NCI-H524 (cell line): ENCODE data around the gene RFX2.
"Not testable (repeated sequence)": the region's sequence is repeated elsewhere in the genome, so short reads cannot be mapped to it uniquely, and the experiment has no call there.

Experiments
- DNase-seq, 2 experiments: peaks; one replicate each; lab custom pipeline; 2025; lab: John Stamatoyannopoulos, UW

The RFX2 gene

DNA sequence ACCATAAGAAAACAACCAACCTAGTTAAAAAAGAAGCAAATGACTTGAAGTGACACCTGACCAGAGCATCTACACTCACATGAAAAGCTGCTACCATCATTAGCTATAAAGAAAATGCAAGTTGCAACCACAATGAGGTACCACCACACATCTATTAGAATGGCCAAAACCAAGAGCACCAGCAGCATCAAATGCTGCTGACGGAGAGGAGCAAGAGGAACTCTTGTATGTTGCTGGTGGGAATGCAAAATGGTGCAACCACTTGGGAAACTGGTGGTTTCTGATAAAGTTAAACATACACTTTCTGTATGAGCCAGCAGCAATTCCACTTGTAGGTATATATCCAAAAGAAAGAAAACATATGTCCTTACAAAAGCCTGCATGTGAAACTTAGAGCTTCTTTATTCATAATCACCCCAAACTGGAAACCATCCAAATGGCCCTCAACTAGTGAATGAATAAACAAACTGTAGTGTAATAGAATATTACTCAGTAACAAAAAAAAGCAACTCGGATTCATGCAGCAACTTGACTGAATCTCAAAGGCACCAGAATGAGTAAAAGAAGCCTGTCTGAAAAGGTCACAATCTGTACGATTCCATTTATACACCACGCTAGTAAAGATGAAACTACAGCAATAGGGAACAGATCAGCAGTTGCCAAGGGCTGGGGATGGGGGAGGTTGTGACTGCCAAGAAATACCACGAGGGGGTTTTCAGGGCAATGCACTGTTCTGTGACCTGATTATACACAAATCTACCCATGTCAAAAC lies 71.5 kb downstream of the RFX2 start:
- no peak for DNase-seq

DNA sequence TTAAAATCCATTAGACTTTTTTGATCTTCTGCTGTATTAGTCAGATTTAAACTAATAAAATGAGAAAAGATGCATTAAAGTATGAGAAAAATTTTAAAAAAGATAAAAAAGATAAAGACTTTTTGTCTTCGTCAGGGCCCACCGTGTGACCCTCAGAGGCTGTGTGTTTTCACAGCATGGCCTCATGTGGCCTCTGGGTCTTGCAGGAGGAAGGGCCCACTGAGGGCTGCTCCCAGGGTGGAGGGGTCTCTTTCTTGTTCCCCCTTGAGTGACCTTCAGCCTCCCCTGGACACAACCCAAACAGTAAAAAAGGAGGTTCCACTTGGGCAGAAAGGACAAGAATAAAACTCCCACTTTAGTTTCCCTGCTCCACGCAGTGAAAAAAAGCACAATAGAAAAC lies 75.3 kb downstream of the RFX2 start:
- no peak for DNase-seq

DNA sequence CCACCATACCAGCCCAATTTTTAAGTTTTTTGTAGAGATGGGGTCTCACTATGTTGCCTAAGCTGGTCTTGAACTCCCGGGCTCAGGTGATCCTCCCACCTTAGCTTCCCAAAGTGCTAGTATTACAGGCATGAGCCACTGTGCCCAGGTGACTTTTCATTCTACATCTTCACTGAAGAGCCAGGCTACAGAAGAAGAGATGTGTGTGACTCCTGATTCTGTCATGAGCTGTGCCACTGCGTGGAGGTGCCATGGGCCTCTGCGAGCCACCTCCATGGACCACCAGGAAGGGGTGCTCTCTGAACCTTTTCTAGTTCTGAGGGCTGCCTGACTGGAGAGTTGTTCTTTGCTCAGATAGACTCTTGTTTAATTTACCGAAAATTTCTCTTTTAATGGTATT lies 75.8 kb downstream of the RFX2 start:
- no peak for DNase-seq

DNA sequence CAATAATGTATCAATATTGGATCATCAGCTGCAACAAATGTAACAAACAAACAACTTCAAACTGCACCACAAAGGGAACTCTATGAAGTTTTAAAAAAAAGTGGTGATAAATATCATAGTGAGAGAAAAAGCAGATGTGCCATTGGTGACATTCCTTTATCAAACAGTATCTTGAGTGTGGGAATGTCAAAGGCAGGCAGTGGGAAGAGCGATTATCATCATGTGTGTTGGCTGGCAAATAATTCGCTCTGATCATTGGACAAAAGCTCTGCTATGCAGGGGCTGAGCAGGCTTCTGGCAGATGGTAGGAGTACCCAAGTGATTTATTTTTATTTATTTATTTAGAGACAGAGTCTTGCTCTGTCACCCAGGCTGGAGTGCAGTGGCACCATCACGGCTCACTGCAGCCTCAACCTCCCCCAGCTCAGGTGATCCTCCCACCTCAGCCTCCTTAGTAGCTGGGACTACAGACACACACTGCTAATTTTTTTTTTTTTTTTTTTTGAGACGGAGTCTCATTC lies 76.5 kb downstream of the RFX2 start:
- DNase-seq, result no peak

DNA sequence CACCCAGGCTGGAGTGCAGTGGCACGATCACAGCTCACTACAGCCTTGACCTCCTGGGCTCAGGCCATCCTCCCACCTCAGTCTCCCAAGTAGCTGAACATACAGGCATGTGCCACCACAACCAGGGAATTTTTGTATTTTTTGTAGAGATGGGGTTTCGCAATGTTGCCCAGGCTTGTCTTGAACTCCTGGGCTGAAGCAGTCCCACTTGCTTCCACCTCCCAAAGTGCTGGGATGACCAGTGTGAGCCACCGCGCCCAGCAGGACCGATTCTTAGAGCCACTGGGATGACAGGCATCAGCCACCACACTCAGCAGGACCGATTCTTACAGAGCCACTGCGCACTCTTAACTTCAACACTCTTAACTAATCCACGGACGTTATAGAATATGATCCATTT lies 77.5 kb downstream of the RFX2 start:
- no peak for DNase-seq

DNA sequence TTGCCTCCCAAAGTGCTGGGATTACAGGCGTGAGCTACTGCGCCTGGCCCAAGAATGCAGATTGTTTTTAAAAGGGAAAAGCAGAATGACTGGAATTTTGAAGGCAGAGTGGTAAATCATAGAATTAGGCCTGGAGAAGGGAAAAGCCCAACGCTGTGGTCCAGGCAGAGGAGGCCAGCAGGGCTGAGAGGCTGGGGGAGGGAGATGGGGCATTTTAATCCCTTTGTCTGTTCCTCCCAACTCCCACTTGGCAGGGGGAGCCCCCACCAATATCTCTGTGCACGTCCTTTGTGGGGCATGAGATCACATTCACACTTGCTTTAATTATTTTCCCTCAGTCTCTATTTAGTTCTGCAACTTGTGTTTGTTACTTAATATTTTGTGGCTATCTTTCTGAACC lies 77.9 kb downstream of the RFX2 start:
- DNase-seq, result no peak

DNA sequence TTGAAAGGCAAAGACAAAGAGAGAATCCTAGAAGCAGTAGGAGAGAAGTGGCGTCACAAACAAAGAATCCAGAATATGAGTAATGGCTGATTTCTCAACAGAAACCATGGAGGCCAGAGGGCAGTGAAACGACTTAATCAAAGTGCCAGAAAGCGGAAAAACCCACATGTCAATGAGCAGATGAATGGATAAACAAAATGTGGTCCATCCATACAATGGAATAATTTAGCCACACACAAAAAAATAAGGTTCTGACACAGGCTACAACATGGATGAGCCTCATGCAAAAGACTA lies 80.1 kb downstream of the RFX2 start:
- DNase-seq, result no peak

DNA sequence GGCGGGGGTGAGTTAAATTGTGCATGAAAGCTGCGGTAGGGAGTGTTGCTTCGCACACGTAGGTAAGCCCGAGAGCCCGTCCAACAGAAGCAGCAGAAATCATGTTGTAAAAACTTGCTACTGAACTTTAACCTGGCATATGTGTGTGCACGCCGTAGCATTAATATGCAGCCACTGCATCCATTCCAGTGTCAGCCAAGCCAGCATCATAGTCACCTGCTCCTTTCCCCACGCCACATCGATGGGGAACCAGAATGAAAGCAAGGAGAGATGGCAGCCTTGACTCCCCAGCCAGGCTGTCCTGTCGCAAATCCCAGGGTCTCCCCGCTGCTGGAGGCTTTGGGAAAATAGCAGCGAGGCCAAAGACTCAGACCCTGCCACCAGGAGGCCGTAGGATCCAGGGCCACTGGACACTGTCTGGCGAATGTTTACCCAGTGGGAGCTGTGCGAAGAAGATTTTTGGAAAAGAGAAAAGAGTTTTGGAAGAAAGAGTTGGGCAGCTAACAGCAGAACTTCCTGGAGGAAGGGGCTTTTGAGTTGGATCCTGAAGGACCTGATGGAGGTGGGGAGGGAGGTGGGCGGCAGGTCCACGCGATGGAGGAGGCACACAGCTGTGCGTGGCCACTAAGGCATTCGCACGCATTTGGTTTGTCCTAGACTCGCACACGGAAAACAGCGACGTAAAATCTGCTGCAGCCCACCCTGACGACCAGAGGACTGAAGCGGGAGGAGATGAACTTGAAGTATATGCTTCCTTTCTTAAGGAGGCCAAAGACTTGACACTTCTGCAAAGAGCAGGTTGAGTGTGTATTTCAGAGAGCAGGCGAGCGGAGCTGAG lies 83.7 kb downstream of the RFX2 start:
- no peak for DNase-seq

DNA sequence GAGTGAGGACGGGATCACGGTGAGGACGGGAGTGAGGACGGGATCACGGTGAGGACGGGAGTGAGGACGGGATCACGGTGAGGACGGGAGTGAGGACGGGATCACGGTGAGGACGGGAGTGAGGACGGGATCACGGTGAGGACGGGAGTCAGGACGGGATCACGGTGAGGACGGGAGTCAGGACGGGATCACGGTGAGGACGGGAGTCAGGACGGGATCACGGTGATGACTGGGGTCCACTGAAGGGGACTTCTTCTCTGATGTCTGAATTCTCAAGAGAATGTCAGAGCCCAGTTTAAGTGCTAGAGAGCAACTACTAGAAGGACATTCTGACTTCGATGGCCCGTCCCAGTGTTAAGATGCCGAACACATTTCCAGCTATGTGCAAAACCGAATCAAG lies 85.5 kb downstream of the RFX2 start:
- DNase-seq, result not testable (repeated sequence)

DNA sequence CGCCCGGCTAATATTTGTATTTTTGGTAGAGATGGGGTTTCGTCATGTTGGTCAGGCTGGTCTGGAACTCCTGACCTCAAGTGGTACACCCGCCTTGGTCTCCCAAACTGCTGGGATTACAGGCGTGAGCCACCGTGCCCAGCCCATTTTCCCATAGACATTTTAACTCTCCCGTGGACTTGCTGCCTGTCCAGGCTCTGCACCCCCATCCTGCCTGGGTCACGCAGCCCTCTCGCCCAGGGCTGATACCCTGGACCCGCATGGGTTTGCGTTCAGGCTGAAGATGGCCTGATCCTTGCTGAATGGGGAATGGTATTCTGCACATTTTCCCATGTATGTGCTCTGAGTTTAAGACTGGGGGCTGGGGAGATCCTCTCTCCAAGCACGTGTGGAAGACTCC lies 86.4 kb downstream of the RFX2 start:
- DNase-seq, result no peak

DNA sequence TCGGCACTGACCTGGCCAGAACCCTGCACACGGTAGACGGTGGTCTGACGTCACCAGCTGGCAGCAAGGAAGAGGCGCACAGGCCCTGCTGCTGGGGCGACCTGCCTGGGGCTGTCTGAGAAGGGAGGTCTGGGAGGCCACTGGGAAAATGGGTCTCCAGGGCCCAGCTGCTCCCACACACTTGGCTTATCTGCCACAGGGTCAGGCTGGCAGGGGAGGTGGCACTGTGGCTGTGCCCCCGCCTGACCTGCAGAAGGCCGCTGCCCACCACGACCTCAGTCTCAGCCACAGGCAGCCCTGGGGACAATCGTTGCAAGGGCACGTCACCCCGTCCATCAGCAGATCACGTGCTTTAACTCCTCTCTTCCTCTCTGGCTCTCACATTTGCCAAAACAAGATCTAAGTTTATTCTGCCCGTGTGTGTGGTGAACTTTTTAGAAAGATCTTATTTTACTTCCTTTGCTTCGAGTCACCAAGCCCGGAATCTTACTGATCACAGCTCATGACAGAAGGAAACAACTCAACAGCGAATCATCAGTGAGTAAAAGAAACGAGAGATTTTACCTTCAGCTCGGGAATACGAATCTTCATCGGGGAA lies 87.1 kb downstream of the RFX2 start:
- no peak for DNase-seq

DNA sequence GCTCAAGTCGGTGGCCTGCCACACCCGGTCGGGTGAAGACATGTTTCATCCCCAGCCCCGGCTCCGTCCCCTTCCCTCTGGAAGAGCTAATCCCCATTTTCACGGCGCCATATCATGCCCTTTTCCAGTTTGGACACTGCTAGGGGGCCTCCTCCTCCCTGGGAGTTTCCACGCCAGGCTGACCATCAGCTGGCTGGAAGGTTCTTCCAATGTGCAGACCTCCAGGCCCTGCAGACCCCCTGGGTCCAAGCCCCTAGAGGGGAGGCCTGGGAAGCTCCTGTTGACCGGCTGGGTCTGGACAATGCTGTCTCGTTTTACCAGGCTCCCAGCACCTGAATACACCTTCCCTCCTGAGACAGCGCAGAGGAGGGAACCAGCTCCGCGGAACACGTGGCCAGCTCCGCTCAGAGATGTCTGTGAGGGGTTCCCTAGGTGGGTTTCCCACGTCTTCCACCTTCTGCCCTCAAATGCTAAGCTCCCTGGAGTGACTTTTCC lies 87.7 kb downstream of the RFX2 start:
- DNase-seq, result no peak

DNA sequence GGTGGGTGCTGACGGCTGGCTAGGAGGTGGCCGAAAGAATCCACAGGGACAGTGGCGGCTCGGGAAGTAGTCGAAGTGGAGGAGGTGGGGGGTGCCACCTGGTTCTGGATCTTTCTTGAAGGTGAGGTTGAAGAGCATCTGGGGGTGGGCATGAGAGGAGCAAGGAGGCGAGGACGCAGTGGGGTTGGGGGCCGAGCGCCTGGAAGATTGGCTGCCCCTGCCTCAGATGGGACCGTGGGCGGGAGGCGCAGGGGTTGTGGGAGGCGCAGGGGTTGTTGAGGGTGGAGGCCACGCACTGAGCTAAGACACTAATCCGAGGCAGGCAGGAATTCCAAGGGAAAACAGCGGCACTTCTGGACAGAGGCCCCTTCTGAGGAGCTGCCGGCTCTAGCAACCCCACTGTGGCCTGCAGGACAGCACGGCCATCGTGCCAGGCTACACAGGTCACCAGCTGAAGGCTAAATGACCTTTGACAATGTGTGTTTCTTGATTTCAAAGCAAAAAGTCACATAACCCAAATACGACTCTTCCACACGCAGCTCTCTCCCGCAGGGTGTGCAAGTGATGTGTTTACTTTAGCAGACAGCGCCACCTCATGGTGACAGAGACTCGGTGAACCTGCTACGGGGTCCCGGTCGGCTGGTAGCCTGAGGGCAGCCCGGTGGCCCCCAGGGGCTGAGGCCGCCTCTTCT lies 88.3 kb downstream of the RFX2 start:
- peak; percentile 72 to 86 for DNase-seq

DNA sequence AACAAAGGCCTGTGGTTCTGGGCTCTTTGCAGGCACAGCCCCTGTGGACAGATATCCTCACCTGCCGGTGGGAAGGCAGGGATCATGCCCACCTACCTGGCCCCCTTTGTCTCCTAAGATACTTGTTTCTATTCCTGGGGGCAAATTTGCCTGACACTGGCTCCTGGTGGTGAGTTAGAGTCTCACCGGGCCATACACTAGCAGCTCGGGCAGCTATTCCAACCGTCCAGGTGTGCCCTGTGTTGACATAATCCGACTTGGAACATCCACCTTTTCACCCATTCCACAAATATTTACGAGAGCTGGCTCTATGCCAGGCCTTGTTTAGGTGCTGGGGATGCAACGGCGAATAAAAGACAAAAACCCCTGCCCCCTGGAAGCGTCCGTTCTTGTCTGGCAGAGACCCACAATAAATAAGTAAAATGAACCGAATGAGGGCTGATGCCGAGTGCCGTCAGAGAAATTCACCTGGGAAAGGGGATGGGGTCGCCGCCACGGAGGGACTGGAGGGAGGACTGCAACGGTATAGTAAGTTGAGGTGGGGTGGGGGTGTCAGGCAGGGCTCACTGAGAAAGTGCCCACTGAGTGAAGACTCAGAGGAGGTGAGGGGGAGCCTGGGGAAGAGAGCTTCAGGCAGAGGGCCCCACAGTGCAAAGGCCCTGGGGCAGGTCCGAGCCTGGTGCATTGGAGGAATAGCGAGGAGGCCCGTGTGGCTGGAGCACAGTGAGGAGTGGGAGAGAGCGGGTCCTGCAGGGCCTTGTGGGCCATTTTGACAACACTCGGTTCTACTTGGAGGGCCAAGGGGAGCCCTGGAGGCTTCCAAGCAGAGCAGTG lies 89.1 kb downstream of the RFX2 start:
- no peak for DNase-seq

DNA sequence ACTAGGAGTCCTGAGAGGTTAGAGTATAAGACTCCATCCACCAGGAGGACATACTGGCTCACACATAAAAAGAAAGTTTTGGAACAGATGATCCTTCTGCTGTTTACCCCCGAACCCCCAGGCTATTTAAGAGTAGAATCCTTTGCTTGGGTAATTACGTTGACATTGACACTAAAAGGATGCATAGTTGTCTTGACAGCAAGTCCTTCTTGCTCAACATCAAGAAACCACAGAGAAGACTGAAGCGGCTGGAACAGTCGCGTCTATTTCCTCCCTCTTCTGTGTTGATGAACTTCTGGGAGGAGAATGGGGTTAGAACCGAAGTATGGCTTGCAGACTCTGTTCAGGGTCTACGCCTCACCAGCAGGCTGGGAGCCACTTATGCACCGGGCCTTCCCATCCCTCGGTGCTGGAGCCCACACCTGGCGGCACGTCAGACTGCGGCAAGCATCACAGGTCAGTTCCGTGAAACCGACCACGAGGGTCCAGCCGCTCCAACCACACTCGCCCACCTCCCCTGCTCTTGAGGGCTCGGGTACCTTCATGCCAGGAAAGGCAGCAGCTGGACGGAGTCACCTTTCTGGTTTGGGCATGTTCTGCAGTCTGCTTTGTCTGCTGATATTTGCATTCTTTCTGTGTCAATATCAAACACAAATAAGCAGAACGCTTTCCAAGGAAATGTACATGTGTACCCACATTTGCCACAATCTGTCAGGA lies 90.0 kb downstream of the RFX2 start:
- no peak for DNase-seq

DNA sequence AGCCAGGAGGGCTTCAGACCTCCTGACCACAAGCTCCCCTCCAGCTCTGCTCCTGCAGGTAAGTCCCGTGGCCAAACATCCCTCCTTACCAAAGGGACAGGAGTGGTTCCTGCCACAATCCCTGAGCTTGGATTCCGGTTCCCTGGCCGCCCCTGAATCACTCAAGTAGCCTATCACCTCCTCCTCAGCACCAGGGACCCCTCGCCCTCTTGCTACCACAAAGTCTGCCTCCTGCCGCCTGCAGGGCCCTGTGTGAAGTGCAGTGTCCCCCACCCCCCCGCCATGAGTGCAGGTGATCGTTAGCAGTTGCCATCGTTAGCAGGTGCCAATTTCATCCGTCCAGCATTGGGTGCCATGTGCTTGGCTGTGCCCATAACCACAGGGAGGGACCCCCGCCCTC lies 91.5 kb downstream of the RFX2 start:
- DNase-seq, result no peak

DNA sequence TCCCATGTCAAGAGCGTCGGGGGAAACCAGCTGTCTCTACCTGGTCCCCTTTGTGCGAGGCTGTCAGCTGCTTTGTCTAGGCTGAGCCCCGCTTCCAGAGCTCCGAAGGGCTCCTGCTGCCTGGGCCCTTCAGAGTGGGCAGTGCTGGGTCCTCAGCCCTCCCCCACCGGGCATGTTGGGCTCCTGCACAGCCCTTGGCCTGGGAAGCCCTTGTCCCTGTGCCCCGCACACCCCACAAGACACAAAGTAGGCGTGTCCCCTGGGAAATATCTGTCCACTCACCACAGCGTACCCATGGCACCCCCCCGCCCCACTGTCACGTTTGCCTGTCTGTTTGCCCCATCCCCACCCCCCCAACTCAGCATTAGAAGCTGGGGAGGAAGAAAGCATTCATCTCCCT lies 92.7 kb downstream of the RFX2 start:
- no peak for DNase-seq

DNA sequence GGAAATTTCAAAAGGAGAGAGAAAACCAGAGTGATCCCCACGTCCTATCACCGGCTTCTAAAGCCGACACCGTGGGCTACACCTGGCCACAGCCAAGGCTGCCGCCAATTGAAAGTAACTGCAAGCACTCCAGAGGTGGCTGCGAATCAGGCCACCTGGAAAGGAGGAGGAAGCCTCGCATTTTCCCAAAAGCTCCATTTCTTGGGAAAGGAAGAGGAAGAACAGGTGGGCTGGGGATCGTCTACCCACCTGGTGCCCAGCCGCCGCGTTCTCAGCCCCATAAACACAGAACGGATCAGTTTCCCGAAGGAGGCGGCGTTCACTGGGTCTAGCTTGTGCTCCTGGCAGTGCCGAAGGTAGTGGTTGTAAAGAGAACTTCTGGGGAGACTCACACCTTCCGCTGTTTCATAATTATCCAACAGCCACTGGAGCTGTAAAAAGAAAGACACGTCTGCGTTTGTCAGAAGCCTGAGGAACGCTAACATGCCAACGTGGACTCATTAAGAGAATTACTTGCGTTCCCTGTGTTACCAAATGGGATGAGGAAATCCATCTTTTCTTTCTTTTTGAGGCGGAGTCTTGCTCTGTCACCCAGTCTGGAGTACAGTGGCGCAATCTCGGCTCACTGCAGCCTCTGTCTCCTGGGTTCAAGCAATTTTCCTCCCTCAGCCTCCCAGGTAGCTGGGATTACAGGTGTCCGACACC lies 94.3 kb downstream of the RFX2 start:
- no peak for DNase-seq

DNA sequence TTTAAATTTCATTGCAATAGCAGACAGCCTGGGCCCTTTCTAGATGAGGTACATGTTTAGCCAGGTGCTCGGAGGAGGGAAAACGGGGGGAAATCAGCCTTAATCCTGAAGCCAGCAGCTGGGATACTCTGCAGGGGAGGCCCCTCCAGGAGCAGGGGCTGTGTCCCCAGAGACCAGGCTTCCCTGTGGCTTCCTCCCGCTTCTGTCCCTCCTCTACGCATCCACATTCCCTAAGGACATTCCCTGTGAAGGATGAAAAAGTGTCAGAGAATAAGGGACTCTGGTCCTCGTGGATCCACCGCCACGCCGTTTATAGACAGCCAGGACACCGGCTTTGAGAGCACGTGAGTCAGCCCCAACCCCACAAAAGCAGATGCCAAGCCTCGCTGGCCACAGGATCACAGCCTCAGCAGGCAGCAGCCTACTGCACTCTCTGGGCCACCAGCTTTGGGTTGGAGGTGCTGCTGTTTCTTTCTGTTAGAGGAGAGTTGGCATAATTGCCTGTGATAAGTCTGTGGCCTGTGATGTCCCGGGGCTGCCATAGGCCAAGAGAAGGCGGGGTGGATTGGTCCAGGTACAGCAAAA lies 95.7 kb downstream of the RFX2 start:
- DNase-seq, result peak; percentile 49 to 90
